RPMI8226 (cell line): Measurements from ENCODE around the gene FAM107B.
"Not testable (repeated sequence)": the region's sequence is repeated elsewhere in the genome, so short reads cannot be mapped to it uniquely, and the experiment has no call there.

Experiments used
- DNase-seq: peaks from one replicate; pipeline ENCODE4 v3.0.0-alpha.2; 2015

Gene FAM107B

DNA sequence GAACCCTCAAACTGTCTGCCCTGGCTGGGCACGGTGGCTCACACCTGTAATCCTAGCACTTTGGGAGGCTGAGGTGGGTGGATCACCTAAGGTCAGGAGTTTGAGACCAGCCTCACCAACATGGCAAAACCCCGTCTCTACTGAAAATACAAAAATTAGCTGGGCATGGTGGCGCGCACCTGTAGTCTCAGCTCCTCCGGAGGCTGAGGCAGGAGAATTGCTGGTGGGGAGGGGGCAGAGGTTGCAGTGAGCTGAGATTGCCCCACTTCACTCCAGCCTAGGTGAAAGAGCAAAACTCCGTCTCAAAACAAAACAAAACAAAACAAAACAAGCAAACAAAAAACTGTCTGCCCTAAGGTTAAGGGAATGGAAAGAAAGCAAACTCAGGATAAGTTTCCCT is 115.6 kb downstream of the FAM107B start:
- DNase-seq = not testable (repeated sequence)

DNA sequence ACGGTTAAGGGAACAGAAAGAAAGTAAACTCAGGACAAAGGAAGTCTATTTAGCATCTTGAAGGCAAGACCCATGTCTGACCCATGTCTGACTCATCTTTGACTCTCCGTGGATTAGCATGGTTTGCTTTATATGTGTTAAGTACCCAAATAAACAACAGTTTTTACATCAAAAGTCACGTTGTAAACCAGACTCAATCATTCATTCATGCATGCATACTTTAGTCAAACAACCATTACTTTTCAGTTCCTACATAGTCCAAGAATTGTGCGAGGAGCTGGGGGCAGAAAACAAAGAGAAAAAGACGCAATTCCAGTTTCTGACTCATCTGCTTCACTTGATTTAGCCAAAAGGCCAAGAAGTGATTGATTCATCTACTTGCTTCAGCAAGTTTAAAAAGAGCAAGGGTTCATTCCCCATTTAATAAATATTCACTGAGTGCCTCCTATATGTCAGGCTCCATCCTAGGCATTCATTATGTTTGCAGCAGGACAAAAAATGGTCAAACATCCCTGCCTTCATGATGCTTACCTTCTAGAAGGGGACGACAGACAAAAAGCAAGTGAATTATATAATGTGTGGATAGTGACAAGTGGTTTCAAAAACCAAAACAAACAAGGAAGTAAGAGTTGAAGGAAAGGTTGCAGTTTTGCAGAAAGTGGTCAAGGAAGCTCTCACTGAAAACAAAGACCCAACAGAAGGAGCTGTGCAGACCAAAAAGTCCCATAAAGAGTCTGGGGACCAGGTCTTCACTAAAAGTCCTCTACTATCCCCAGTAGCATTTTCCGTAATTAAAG is 116.2 kb downstream of the FAM107B start:
- peak; percentile 26 for DNase-seq

DNA sequence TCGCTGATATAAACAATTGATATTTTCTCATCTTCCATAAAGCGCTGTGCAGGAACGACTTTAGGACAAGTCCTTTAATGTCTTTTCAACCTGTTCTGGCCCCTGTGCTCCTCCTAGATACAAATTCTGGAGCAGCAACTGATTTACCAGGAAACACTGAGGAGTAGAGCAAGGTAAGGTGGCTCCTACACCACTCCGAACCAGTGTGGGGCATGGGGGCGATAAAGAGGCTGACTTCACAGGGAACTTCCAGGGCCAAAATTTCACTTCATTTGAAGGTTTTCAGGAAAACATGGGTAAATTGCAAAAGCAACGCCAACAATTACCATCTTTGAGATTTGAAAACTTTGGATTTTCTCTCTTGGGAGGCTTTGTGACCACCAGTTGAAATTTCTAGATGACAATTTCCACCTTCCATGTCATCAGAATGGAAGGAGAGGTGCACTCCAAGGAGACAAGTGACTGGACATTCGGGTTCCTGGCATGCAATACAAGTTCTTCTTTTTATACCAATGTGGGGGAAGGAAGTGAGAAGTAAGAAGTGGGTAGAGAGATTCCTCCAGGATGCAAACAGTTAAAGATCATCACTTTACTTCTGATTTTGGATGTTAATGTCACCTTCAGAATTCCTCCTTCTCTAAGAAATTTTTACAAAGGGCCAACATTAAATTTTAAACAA is 118.5 kb downstream of the FAM107B start:
- no peak for DNase-seq

DNA sequence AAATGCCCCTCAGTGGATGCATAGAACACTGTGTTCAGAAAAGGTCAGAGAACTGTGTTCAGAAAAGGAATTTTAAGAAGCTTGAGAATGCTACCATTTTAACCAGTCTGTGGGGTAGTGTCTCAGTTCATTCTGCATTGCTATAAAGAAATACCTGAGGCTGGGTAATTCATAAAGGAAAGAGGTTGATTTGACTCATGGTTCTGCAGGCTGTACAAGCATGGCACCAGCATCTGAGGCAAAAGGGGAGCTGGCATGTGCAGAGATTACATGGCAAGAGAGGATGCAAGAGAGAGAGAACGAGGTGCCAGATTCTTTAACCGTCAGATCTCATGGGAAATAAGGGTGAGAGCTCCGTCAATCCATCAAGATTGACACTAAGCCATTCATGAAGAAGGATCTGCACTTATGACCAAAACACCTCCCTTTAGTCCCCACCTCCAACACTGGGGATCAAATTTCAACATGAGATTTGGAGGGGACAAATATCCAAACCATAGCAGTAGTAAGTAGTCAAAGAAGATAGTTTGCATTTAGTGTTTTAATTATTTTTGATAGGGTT is 119.8 kb downstream of the FAM107B start:
- no peak for DNase-seq

DNA sequence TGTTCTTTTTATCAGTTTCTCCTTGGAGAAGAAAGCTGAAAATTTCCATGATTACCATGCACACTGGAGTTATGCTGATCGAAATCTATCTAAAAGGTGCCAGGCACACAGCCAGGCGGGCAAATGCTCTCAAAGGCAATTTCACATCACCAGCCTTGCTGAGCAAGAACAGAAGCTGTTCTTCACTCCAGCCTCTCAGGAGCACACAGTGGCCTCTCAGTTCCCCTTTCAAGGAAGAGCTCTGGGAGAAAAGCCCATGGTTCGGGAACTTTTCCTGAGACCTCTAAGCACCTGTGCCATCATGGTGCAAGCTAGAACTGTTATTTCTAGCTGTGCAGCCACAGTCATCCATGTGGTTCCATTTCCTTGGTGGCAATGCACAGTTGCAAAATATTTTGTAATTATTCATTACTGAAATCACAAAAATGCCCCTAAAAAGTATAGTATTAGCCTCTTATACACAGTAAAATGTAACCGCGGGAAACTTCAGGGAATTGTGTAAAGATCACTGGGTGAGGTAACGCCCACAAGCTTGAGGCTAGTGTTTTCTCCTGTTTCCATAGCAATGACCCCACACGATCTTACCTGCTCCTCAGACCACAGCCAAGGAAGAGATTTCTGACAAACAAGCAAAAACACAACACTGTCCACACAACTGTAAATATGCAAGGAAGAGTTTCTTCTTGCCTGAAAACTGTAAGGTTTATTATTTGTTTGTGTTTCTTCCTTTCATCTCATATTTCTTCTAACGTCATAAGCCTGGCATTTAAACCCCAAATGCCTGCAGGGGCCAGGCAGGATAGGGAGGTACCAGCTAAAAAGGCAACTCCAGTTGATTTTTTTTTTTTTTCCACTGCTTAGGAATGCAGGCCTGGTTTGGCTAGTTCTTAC is 121.2 kb downstream of the FAM107B start:
- DNase-seq = peak; percentile 86

DNA sequence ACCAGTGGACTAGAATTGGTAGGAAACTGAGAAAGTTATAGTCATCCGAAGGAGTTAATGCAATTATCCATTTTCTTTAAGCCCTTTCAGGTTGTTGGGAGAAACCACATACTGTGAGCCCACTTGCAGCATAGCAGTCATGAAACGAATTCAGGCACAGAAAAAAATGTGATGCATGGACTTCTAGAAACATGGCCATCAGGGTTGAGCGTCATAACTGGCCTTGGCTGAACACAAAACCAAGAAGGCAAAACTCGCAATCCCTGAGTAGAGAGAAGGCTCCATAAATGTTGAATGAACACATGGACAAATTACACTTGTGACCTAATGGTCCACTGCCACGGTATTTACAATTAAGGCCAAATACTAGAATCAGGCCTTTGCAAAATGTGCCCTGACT is 121.9 kb downstream of the FAM107B start:
- DNase-seq = no peak

DNA sequence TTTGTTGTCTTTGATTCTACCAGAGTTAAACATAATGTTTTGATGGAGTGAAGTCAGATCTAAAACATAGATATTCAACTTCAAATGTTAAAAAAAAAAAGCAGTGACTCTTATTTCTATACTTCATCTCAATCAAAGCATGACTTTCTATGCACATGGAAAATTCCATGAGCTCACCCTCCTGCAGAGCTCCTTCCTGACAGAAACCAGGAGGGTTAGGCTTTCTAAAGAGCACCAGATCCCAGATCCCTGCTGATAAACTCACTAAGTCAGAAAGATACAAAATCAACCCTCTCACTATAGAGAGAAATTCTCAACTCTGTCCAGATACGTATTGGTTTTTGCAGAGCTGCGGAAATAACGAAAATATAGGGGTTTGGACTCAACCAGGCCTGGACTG is 122.6 kb downstream of the FAM107B start:
- DNase-seq = no peak

DNA sequence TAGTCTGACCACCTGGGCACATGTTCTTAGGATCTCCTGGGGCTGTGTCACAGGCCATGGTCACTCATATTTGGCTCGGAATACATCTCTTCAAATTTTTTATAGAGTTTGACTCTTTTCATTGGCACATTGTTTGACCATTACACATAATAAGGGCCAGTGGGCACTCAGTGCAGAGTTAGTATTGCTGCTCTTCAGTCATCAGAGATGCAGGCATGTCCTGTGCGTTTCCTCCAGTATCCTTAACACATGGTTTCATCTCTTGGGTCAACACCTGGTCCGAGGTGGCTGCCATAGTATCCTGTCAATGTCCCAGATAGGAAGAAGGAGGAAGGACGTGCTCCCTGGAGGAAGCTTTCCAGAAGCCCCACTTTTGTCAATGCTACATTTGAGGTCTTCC is 125.0 kb downstream of the FAM107B start:
- DNase-seq = no peak

DNA sequence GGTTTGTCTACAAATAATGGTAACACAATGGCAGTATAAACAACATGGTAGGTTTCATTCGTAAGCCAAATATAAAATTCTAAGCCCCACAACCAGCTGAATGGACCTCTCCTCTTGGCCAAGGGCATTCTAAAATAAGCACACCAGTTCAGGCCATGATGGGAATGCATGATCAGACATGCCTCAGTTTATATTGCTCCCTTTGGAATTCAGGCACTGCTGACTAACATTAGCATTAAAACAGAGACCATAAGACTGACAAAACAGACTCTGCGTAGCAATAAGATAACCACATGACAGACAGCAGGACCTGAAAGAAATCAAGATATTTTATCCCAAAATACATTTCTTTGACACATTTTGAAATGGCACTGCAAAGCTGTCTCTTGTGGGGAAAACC is 125.8 kb downstream of the FAM107B start:
- no peak for DNase-seq

DNA sequence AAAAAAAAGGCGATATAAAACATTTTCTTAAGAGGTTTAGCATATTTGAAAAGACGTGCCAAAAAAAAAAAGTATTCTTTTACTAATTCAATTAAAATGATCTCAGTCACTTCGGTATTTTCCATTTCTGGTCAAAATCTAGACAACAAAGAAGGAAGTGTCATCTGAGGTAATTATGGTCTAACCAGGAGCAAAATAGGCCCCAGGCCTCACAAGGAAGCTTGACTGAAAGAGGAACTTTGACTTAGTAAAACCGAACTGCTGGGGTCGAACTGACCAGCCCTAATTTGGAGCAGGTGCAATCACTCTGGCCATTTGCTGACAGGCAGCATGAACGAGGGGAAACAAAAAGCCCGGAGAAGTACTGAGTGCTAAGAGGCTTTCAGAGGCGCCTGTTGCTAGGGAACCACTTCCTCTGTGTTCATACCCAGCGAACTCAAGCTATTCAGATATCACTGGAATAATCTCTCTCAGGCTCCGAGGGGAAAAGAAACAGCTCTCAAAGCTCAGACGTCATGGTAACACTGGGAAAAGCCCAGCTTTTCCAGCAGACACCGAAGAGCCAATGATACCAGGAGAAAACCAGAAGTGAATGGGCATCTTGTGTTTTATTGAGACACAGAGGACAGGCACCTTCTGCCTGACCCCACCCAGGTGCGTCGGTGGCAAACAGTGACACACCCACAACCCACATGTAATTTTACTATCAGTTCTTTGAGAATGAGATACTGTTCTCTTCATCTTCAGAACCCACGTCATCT is 126.5 kb downstream of the FAM107B start:
- DNase-seq = peak; percentile 95

DNA sequence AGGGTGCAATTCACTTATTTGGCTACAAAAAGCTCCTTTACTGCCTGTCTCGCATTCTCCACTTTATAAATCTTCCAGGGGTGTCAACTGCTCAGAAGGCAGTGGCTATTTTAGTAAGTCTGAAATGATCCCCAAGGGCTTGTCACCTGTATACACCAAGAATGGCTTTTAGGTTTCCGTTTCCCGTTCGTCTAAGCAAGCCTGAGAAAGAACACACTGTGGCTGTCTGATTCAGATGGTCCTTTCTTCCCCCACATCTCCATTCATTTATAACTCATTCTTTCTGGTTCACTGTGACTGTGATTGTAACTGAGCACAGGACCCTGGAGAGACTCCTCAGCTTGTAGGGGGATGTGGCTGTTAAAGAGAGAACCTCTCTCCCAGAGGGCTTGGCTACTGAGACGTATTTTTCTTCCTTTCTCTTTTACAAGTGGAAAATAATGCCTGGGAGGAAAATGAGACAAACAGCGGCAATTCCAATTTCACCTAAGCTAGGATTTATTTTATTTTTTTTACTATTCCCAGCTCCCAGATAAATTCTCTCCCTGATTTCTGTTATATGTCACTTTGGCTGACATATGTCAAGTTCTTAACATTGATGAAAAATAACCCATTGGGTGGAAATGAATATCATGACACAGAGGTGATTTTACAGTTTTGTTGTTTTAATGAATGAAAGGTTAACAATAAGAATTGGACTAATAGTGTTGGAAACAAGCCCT is 129.3 kb downstream of the FAM107B start:
- DNase-seq = no peak

DNA sequence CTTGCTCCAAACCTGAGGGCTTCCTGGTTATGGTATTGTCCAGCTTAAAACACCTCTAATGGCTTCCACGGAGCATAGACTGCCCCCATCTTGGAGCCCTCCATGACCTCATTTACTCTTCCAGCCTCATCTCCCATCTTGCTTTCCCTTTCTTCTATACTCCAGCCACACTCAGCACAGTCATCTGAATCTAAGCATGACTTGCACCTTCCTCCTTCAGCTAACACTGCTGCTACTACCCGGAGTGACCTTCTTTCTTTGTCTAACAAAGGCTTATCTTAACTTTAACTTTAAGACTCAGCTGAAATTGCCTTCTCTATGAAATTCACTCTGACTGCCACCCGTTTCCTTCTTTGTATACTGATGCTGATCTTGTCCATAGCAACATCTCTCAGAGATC is 135.1 kb downstream of the FAM107B start:
- DNase-seq = no peak

DNA sequence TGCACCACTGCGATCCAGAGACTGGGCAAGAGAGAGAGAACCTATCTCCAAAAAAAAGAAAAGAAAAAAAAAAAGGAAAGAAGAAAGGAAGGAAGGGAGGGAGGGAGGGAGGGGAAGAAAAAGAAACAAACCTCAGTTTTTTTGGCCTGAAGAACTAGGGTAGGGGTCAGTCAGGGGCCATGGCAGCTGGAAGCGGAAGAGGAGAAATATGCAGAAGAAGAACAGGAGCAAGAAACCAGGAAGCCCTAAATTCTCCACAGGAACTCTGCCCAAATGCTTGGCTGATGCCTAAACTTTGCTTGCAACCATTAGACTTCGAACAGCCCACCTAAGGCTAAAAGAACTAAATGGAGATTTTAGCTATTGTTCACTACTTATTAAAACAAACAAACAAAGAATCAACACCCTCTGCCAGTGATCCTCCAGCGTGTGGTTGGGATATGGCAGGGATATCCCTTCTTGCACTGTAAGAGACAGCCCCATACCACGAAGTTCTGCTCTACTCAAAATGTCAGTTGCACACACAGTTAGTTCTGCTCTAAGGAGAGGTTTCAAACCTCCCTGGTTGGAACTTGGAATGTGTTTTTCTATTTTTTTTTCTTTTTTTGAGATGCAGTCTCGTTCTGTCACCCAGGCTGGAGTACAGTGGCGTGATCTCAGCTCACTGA is 139.5 kb downstream of the FAM107B start:
- no peak for DNase-seq

DNA sequence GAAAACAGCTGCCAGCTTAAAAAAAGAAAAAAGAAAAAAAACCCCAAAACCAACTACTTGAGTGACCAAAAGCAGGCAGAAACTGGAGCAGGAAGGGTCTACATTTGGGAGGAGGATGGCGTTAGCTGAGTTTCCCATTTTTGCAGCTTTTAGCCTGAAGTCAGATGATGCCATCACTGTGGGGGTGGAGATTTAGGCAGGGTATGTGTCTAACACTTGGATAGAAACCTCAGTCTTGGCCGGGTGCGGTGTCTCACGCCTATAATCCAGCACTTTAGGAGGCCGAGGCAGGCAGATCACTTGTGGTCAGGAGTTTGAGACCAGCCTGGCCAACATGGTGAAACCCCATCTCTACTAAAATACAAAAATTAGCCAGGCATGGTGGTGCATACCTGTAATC is 140.1 kb downstream of the FAM107B start:
- not testable (repeated sequence) for DNase-seq

DNA sequence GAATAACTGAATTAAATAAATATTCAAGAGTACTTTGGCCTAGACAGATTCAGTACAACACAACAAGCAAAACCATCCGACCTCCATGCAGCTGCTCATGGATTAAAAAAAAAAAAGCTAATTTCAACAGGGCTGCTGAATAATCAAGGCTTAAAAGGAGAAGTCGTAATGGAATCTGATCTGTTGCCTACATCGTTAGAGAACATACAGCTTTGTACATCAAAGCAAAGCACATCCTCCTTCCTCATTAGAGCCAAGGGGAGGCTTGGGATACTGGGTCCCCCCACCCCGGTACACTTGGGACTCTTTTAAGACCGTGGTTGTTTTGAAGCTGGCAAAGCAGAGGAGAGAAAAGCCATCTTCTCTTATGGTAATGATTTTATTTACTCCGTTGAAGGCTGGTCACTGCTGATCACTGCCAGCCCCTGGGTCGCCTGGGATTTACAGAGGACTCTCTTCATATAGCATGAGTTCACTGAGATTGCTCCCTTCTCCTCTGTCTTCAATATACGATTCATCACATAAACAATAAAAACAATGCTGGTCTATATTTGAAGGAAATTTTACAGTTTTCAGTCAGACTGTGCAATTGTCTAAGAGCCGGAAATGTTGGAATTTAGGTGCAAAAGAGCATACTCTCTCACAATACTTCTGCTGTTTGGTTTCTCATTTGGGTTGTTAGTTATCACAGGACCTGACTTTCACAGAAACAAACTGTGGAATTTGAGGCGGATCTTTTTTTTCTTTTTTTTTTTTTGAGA is 148.8 kb downstream of the FAM107B start:
- no peak for DNase-seq

DNA sequence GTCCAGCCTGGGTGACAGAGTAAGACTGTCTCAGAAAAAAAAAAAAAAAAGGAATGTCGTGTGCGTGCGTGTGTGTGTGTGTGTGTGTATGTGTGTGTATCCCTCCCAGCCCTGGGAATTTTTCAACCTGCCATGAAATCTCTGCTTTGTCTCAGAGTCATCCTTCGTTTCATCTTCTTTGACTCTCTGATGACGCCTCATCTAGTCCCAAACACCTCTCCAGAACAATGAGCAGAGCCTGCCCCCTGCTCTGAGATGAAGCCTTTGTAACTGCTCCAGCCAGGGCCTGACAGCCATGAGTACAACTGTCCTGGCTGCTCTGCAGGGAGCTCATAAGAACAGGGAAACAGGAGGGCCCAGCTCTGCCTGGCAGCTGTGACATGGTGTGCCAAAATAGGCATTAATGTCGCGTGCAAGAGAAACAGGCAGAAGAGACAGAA is 149.5 kb downstream of the FAM107B start:
- no peak for DNase-seq

DNA sequence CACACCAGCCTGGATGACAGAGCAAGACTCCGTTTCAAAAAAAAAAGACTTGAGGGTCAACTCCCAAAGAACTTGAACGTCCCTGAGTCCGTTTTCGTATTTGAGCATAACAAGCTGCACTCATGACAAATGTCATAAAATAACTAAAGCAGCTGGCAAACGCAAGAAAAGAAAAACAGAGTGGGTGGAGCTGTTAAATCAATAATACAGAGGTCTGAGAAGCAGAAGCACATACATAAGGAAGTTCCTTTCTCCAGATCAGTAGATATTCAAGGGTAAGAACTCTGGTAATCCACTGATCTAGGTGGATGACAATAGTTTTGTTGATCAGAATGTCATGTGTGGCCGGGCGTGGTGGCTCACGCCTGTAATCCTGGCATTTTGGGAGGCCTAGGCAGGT is 150.1 kb downstream of the FAM107B start:
- DNase-seq = no peak

DNA sequence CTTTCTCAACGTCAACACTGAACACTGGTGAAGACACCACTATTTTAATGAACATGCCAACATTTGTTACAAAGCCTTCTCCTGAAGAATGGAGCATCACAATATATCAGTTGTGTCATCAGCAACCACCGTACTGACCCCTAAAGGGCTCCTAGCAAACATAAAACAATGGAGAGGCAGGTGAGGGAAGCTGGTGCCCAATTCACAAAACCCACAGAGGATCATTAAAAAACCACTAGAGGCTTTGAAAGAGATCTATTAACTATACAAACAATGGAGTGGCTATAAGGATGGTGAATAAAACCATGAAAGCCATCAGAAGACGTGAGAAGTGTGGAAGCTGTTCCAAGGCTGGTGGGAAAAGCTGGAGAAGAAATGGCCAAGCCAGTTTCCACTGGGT is 150.8 kb downstream of the FAM107B start:
- no peak for DNase-seq

DNA sequence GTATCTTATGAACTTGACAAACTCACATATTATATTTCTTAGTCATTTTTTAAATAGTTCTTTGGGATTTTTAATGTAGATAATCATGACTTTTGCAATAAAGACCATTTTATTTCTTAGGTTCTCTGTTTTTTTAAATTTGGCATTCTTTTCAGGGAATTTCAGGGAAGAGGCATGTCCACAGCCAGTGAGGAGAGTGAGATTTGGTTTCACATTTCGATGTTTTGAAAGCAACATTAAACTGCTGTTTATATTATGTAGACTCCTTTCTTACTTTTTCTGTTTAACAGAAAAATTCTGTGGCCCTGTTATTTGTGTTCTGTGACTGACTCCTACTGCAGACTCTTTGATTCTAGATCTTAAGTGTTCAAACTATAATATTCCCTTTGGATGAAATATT is 153.7 kb downstream of the FAM107B start:
- no peak for DNase-seq

DNA sequence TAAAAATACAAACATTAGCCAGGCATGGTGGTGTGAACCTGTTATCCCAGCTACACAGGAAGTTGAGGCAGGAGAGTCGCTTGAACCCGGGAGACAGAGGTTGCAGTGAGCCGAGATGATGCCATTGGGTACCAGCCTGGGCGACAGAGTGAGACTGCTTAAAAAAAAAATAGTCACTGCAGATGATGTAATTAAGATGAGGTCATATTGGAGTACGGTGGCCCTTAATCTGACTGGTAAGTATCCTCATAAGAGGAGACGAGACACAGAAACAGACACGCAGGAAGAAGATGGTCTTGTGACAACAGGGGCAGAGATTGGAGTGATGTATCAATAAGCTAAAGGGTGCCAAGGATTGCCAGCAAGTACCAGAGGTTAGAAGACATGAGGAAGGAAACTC is 156.0 kb downstream of the FAM107B start:
- no peak for DNase-seq
